H9 (cell line): Measurements from ENCODE around the gene CLEC17A. TPM values are rescaled to one million over a fixed set of nuclear protein-coding genes. Genes with fewer than 3 reads are reported as not detected.
"Not testable (repeated sequence)": the region's sequence is repeated elsewhere in the genome, so short reads cannot be mapped to it uniquely, and the experiment has no call there.

Experiments used
- DNase-seq: peaks from one replicate; pipeline ENCODE4 v3.0.0-alpha.2; 2017
- H2AFZ ChIP-seq: one replicate; pipeline ENCODE4 v1.6.1; 2013; ENCODE audit warnings: mild to moderate bottlenecking, low read length, control low read depth, moderate library complexity
- H2AK5ac ChIP-seq: 2 replicates; pipeline ENCODE4 v1.6.1; 2013; ENCODE audit warnings: low read length, control low read depth, mixed read lengths; ENCODE audit not compliant: insufficient read length
- H2BK120ac ChIP-seq: one replicate; pipeline ENCODE4 v1.6.1; 2013; ENCODE audit warnings: low read depth, mild to moderate bottlenecking, low read length, control low read depth, inconsistent platforms; ENCODE audit not compliant: poor library complexity, severe bottlenecking
- H2BK12ac ChIP-seq: 2 replicates; pipeline ENCODE4 v1.6.1; 2013; ENCODE audit warnings: low read length, control low read depth, mixed read lengths, low read depth; ENCODE audit not compliant: insufficient read length
- H2BK15ac ChIP-seq: 2 replicates; pipeline ENCODE4 v1.6.1; 2013; ENCODE audit warnings: low read depth, low read length, control low read depth
- H2BK20ac ChIP-seq: one replicate; pipeline ENCODE4 v1.6.1; 2013; ENCODE audit warnings: low read depth, mild to moderate bottlenecking, low read length, control low read depth, inconsistent platforms; ENCODE audit not compliant: poor library complexity, severe bottlenecking
- H2BK5ac ChIP-seq: 2 replicates; pipeline ENCODE4 v1.6.1; 2013; ENCODE audit warnings: low read length, control low read depth, mixed read lengths; ENCODE audit not compliant: insufficient read length
- H3K14ac ChIP-seq: 2 replicates; pipeline ENCODE4 v1.6.1; 2013; ENCODE audit warnings: low read length, control low read depth; ENCODE audit not compliant: insufficient read depth
- H3K18ac ChIP-seq: 2 replicates; pipeline ENCODE4 v1.6.1; 2013; ENCODE audit warnings: low read depth, mild to moderate bottlenecking, mixed read lengths, low read length, control low read depth; ENCODE audit not compliant: insufficient read length
- H3K23ac ChIP-seq: 2 replicates; pipeline ENCODE4 v1.6.1; 2013; ENCODE audit warnings: low read length, control low read depth, mixed read lengths, low read depth; ENCODE audit not compliant: insufficient read length
- H3K23me2 ChIP-seq: 2 replicates; pipeline ENCODE4 v1.6.1; 2013; ENCODE audit warnings: low read depth, mild to moderate bottlenecking, mixed read lengths, low read length, control low read depth; ENCODE audit not compliant: insufficient read length, poor library complexity, severe bottlenecking
- H3K27ac ChIP-seq: 2 replicates; pipeline ENCODE4 v1.5.1; 2013; ENCODE audit warnings: low read length, control low read depth, mixed read lengths, low read depth; ENCODE audit not compliant: insufficient read length
- H3K27me3 ChIP-seq: 2 replicates; pipeline ENCODE4 v1.6.1; 2013; ENCODE audit warnings: low read length, control low read depth, inconsistent platforms; ENCODE audit not compliant: insufficient read depth
- H3K4ac ChIP-seq: 2 replicates; pipeline ENCODE4 v1.6.1; 2013; ENCODE audit warnings: low read depth, mild to moderate bottlenecking, control low read depth, inconsistent platforms, low read length, moderate library complexity
- H3K4me1 ChIP-seq: 2 replicates; pipeline ENCODE4 v1.6.1; 2013; ENCODE audit warnings: low read length, control low read depth, inconsistent platforms; ENCODE audit not compliant: insufficient read depth
- H3K4me2 ChIP-seq: 2 replicates; pipeline ENCODE4 v1.6.1; 2013; ENCODE audit warnings: low read length, control low read depth, mixed read lengths; ENCODE audit not compliant: insufficient read length, insufficient read depth
- H3K56ac ChIP-seq: 2 replicates; pipeline ENCODE4 v1.6.1; 2013; ENCODE audit warnings: low read depth, mild to moderate bottlenecking, mixed read lengths, low read length, control low read depth; ENCODE audit not compliant: insufficient read length
- H3K79me1 ChIP-seq: 2 replicates; pipeline ENCODE4 v1.6.1; 2013; ENCODE audit warnings: low read depth, mild to moderate bottlenecking, moderate library complexity, low read length, control low read depth, inconsistent platforms; ENCODE audit not compliant: insufficient read depth, poor library complexity, severe bottlenecking
- H3K79me2 ChIP-seq: 2 replicates; pipeline ENCODE4 v1.6.1; 2013; ENCODE audit warnings: low read length, control low read depth, inconsistent platforms; ENCODE audit not compliant: insufficient read depth
- H3K9ac ChIP-seq: 2 replicates; pipeline ENCODE4 v1.6.1; 2013; ENCODE audit warnings: low read length, control low read depth, mixed read lengths; ENCODE audit not compliant: insufficient read length; ENCODE audit errors: extremely low read depth
- H3K9me3 ChIP-seq: one replicate; pipeline ENCODE4 v1.6.1; 2013; ENCODE audit warnings: low read depth, low read length, inconsistent platforms; ENCODE audit not compliant: control insufficient read depth
- H3T11ph ChIP-seq: one replicate; pipeline ENCODE4 v1.6.1; 2013; ENCODE audit warnings: mild to moderate bottlenecking, low read length, control low read depth, inconsistent platforms
- H4K20me1 ChIP-seq: one replicate; pipeline ENCODE4 v1.6.1; 2013; ENCODE audit not compliant: control insufficient read depth, insufficient read length, insufficient read depth
- H4K5ac ChIP-seq: 2 replicates; pipeline ENCODE4 v1.6.1; 2013; ENCODE audit warnings: low read depth, mild to moderate bottlenecking, mixed read lengths, low read length, control low read depth; ENCODE audit not compliant: insufficient read length
- H4K8ac ChIP-seq: replicated peaks from 2 replicates; pipeline ENCODE4 v1.6.1; 2013; ENCODE audit warnings: low read length, control low read depth, mixed read lengths, low read depth; ENCODE audit not compliant: insufficient read length
- H4K91ac ChIP-seq: 2 replicates; pipeline ENCODE4 v1.6.1; 2013; ENCODE audit warnings: low read depth, mild to moderate bottlenecking, moderate library complexity, mixed read lengths, low read length, control low read depth; ENCODE audit not compliant: insufficient read length
- H3K27ac Mint-ChIP-seq, 3 experiments: 2 replicates in 2 of 3; 3 replicates in 1 of 3; pipeline ENCODE4 v1.8.0; 2020 to 2021; ENCODE audit warnings: mixed read lengths in 3 of 3, mild to moderate bottlenecking in 1 of 3, moderate library complexity in 1 of 3
- H3K27me3 Mint-ChIP-seq: 2 replicates; pipeline ENCODE4 v1.8.0; 2021; ENCODE audit warnings: low read depth, mild to moderate bottlenecking, moderate library complexity, mixed read lengths
- H3K36me3 Mint-ChIP-seq, 3 experiments: 2 replicates in 2 of 3; 3 replicates in 1 of 3; pipeline ENCODE4 v1.8.0; 2020 to 2021; ENCODE audit warnings: low read depth in 3 of 3, mixed read lengths in 3 of 3; ENCODE audit not compliant: insufficient read depth in 1 of 3
- H3K4me1 Mint-ChIP-seq, 2 experiments: 2 replicates each; pipeline ENCODE4 v1.8.0; 2020; ENCODE audit warnings: mixed read lengths in 2 of 2
- H3K4me3 Mint-ChIP-seq, 2 experiments: 2 replicates in 1 of 2; 3 replicates in 1 of 2; pipeline ENCODE4 v1.8.0; 2020 to 2021; ENCODE audit warnings: mild to moderate bottlenecking in 2 of 2, mixed read lengths in 2 of 2, moderate library complexity in 1 of 2
- H3K9me3 Mint-ChIP-seq, 2 experiments: 2 replicates in 1 of 2; 3 replicates in 1 of 2; pipeline ENCODE4 v1.8.0; 2020; ENCODE audit warnings: mild to moderate bottlenecking in 2 of 2, mixed read lengths in 2 of 2, moderate library complexity in 1 of 2
- WGBS: extraction: QIAGEN DNeasy Blood & Tissue Kit; methylation state at CpG from one replicate; pipeline ENCODE4 v1.1.7; 2013; ENCODE audit warnings: missing lambda C conversion rate, low lambda C conversion rate, mixed read lengths; ENCODE audit not compliant: insufficient read length; ENCODE audit errors: extremely low coverage; 5-methylcytosine and 5-hydroxymethylcytosine counted together
- total RNA-seq: library from RNA; stranded (reverse); gene quantifications from 2 replicates; pipeline ENCODE4 v1.2.1, GENCODE V29; 2021
- TF ChIP-seq, protein P1 (sequence below): fragments of 200-600 bp; sonication (generic); conservative IDR thresholded peaks from 3 replicates; pipeline ENCODE4 v1.8.0; 2021; ENCODE audit warnings: antibody characterized with exemption, mild to moderate bottlenecking

CLEC17A gene
- total RNA-seq, 1 experiment from 2014 or later: not detected

GRCh38 chr19:14563989-14564651 lies 18.8 kb upstream of the CLEC17A start:
- Histone ChIP-seq H3K27ac (no peak overlapping the region), H3K27me3 (no peaks in the 10 kb centered on the region), H3K79me1 (peaks cover 7% of the 10 kb centered on the region), H2AK5ac (no peak overlapping the region), H3T11ph (no peak overlapping the region), H3K4me1 (no peaks in the 10 kb centered on the region; the same call in 1 of the 2 replicates), H3K14ac (no peak overlapping the region), H4K5ac (no peak overlapping the region), H2BK5ac (no peak overlapping the region), H3K9ac (no peak overlapping the region), H3K4me2 (no peak overlapping the region), H3K9me3 (no peaks in the 10 kb centered on the region), H3K56ac (no peak overlapping the region), H2BK20ac (no peak overlapping the region), H4K91ac (no peak overlapping the region), H4K20me1 (no peaks in the 10 kb centered on the region), H4K8ac (no peak overlapping the region), H2BK12ac (no peak overlapping the region), H3K79me2 (peaks cover under 1% of the 10 kb centered on the region; the same call in 1 of the 2 replicates), H3K23ac (no peak overlapping the region), H3K23me2 (no peaks in the 10 kb centered on the region), H3K4ac (no peak overlapping the region), H2AFZ (no peak overlapping the region), H2BK120ac (no peak overlapping the region), H2BK15ac (no peak overlapping the region), H3K18ac (no peak overlapping the region)
- Mint-ChIP-seq H3K4me3 (0 out of 5 replicates have a peak overlapping the region, but pooled peaks of 1 of the 2 experiments have one; percentile 56), H3K4me1 (peaks cover 29 to 44% of the 10 kb centered on the region in 2 experiments), H3K27me3 (no peaks in the 10 kb centered on the region), H3K36me3 (peaks cover 11 to 21% (median 13%) of the 10 kb centered on the region in 3 experiments; a peak in 6 of 7 replicates), H3K27ac (peak overlapping the region in 2 of 3 experiments; percentile 87 to 97; a peak in 5 of 7 replicates), H3K9me3 (no peaks in the 10 kb centered on the region)
- DNase-seq: peak; percentile 98
- no CpG with 5 or more reads among the region's 33 CpGs for WGBS
- TF ChIP-seq, protein P1, sequence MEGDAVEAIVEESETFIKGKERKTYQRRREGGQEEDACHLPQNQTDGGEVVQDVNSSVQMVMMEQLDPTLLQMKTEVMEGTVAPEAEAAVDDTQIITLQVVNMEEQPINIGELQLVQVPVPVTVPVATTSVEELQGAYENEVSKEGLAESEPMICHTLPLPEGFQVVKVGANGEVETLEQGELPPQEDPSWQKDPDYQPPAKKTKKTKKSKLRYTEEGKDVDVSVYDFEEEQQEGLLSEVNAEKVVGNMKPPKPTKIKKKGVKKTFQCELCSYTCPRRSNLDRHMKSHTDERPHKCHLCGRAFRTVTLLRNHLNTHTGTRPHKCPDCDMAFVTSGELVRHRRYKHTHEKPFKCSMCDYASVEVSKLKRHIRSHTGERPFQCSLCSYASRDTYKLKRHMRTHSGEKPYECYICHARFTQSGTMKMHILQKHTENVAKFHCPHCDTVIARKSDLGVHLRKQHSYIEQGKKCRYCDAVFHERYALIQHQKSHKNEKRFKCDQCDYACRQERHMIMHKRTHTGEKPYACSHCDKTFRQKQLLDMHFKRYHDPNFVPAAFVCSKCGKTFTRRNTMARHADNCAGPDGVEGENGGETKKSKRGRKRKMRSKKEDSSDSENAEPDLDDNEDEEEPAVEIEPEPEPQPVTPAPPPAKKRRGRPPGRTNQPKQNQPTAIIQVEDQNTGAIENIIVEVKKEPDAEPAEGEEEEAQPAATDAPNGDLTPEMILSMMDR: no peak

DNA sequence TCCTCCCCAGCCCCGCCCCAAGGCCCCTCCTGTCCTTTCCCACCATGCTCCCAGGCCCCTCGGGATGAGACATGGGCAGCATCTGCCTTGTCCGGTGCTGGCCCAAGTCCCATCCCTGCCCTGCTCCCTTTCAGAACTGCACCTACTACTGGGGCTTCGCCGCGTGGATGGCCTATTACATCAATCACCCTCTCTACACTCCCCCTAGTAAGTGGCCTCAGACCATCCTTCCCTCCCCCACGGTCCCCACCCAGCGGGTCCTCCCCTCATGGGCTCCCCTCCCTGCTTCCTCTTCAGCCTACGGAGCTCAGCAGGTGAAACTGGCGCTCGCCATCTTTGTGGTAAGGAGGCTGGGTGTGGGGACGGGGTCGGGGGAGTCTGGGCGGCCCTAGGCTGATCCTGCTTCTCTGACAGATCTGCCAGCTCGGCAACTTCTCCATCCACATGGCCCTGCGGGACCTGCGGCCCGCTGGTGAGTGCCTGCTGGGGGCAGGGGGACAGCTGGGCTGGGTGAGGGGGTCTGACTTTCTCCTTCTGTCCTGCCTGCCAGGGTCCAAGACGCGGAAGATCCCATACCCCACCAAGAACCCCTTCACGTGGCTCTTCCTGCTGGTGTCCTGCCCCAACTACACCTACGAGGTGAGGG lies 18.1 kb upstream of the CLEC17A start:
- H3K9me3 Mint-ChIP-seq, H3K4me2 ChIP-seq, H2BK5ac ChIP-seq, H3K23me2 ChIP-seq, H3K79me2 ChIP-seq, H3K4me1 ChIP-seq, H3K14ac ChIP-seq, H2AK5ac ChIP-seq, H4K20me1 ChIP-seq, H3K23ac ChIP-seq, H3K27me3 ChIP-seq, H3K79me1 ChIP-seq, H4K5ac ChIP-seq, H4K91ac ChIP-seq, DNase-seq, H3K56ac ChIP-seq, H2AFZ ChIP-seq, H3K4ac ChIP-seq, H2BK12ac ChIP-seq, H3K18ac ChIP-seq, H4K8ac ChIP-seq, H3K9ac ChIP-seq, H2BK120ac ChIP-seq, H2BK20ac ChIP-seq, H3K4me3 Mint-ChIP-seq, H3K27ac Mint-ChIP-seq, H2BK15ac ChIP-seq, H3K9me3 ChIP-seq, H3T11ph ChIP-seq, H3K27me3 Mint-ChIP-seq, H3K27ac ChIP-seq: not testable (repeated sequence)
- WGBS: no CpG with 5 or more reads among the region's 22 CpGs
- Mint-ChIP-seq H3K36me3 (peaks cover 11 to 27% (median 13%) of the 10 kb centered on the region in 3 experiments; a peak in 6 of 7 replicates), H3K4me1 (peaks cover 29 to 39% of the 10 kb centered on the region in 2 experiments)
